OCI-M1 (cell line): ENCODE results near the gene TRAF2.
"Not testable (repeated sequence)": the region's sequence is repeated elsewhere in the genome, so short reads cannot be mapped to it uniquely, and the experiment has no call there.

Experiments
- DNase-seq: peaks from one replicate; lab custom pipeline; 2025; lab: John Stamatoyannopoulos, UW

Gene TRAF2

GRCh38 chr9:136885950-136886578 is at the start of gene TRAF2:
TSS of gene TRAF2 (plus strand) at chr9:136886516. CDS start at chr9:136898741, 12,225 bp downstream.
- DNase-seq, result peak; percentile 99

DNA sequence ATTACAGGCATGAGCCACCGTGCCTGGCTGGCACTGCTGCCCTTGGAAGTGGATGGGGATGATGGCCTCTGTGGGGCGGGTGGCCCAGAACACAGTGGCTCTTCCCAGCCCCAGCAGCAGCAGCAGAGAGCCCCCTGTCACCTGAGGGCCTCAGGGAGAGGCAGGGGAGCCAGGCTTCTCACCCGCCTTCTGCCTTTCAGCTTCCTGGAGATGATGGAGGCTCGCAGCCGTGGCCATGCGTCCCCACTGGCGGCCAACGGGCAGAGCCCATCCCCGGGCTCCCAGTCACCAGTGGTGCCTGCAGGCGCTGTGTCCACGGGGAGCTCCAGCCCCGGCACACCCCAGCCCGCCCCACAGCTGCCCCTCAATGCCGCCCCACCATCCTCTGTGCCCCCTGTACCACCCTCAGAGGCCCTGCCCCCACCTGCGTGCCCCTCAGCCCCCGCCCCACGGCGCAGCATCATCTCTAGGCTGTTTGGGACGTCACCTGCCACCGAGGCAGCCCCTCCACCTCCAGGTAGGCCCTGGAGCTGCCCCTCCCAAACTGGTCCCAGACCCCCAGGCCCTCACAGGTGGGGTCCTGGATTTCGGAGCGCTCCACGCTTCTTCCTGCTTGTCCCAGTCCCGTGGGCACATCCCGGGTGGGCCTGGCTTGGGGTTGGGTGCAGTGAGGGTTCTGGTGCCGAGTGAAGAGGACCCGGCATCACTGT is 49.0 kb upstream of the TRAF2 start:
- DNase-seq, result no peak

DNA sequence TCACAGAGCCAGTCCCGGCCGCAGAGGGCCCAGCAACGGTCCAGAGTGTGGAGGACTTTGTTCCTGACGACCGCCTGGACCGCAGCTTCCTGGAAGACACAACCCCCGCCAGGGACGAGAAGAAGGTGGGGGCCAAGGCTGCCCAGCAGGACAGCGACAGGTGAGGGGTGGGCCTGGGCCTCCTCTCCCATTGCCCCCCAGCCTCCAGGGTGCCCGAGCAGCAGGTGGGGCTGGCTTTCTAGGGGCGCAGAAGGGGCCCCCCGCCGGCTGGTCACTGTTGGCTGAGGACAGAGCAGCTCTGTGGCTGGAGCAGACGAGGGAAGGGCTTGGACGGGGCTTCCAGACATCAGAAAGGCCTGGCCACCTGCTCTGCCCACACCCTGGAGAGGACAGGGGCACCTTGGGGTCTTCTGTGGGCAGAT is 48.4 kb upstream of the TRAF2 start:
- not testable (repeated sequence) for DNase-seq

DNA sequence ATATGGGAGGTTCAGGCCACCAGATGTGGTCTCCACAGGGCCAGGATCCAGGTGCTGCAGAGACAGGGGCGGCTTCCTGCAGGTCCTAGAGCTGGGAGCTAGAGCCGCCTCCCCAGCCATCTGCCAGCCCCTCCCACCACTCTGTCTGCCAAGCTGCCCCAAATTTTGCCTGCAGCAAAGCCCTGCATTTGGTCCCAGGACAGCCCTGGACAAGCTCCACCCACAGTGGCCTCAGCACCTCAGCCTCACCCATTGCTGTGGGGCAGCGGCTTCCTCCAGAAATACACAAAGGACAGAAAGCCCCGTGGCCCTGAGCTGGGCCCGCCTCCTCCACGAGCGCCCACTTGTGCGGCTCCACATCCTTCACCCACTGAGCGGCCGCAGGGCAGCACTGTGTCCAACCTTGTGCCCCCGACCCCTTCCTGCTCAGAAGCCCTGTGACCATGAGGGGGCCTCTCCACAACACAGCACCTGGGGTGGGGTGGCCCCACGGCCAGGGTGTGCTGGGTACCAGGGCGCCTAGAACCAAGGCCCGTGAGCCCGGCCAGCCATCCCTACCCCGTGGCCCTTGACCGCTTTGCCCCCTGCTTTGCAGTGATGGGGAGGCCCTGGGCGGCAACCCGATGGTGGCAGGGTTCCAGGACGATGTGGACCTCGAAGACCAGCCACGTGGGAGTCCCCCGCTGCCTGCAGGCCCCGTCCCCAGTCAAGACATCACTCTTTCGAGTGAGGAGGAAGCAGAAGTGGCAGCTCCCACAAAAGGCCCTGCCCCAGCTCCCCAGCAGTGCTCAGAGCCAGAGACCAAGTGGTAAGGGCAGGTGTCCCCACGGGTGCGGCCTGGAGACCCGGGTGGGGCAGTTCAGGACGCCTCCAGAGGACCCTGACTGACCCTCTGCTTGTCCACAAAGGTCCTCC is 47.7 kb upstream of the TRAF2 start:
- DNase-seq, result no peak

DNA sequence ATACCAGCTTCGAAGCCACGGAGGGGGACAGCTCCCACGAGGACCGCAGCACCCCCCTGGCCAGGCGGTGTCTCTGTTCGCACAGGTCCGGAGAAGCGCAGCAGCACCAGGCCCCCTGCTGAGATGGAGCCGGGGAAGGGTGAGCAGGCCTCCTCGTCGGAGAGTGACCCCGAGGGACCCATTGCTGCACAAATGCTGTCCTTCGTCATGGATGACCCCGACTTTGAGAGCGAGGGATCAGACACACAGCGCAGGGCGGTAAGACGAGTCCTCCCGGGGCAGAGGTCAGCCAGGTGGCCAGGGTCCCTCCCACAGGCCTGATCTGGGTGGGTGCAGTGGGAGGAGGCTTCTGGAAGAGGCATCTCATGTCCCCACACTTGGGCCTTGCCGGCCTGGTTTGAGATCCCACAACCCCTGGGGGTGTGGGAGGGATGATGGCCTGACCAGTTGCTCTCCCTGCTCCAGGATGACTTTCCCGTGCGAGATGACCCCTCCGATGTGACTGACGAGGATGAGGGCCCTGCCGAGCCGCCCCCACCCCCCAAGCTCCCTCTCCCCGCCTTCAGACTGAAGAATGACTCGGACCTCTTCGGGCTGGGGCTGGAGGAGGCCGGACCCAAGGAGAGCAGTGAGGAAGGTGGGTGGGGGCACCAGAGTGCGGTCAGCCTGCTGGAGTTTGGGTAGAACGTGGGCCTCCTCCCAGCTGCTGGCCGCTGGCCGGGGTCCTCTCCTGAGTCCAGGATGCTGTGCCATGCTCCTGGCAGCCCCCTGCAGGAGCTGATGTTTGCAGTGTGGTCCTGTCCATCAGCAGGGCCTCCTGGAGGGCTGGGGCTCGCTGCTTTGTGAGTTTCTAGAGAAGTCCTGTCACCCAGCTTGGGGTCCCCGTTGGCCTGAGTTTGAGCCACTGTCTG is 46.8 kb upstream of the TRAF2 start:
- DNase-seq, result no peak

DNA sequence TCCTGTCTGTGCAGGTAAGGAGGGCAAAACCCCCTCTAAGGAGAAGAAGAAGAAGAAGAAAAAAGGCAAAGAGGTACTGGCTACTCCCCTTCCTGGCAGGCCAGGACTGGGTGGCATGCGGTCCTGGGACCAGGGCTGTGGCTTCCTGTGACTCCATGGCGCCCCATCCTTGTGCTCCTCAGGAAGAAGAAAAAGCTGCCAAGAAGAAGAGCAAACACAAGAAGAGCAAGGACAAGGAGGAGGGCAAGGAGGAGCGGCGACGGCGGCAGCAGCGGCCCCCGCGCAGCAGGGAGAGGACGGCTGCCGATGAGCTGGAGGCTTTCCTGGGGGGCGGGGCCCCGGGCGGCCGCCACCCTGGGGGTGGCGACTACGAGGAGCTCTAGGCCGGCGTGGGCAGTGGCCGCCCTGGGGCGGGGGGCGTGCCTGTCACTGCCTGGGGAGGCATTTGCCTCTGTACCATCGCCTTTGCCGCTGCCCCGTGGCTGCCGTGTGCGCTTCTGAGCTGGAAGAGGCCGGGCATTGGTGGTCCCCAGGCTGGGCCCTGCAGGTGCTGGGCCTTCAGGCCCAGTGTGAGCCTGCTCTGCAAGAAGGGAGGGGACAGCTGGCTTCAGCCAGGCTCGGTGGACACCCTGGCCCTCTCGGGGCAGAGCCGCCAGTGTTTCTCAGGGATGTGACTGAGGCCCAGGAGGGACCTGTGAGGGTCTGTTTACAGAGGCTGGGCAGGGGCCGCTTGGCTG is 46.0 kb upstream of the TRAF2 start:
- DNase-seq, result no peak

- DNase-seq, result peak; percentile 47
These were observed 45.3 kb upstream of the TRAF2 start for GRCh38 chr9:136840877-136841645.

DNA sequence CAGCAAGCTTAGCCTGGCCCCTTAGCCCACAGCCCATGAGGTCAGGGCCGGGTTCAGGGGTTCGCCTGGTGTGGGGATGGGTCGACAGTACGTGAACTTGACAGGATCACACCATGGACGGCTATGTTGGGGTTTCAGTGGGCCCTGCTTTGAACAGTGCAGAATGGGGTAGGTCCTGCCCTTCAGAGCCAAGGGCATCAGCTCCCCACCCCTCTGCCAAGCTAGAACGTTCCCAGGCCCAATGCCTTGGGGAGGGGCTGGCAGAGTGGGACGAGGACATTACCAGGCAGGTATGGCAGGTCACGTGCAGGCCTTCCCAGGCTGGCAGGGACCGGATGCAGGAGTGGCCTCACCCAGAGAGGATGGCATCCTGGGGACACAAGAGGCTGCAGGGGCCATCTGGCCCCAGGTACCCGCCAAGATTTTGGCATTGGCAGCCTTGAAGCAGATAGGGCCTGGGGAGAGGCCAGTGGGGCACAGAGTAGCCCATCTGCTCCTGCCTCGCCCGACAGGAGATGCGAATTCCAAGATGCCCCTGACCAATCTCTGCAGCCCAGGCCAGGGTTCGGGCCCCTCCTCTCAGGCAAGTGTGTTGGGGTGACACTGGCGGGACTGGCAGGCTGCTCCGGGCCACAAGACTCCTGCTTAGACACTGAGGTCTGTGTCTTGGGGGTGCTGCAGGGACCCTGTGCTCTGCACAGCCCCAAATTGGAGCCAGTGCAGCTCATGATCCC is 44.5 kb upstream of the TRAF2 start:
- DNase-seq, result not testable (repeated sequence)

DNA sequence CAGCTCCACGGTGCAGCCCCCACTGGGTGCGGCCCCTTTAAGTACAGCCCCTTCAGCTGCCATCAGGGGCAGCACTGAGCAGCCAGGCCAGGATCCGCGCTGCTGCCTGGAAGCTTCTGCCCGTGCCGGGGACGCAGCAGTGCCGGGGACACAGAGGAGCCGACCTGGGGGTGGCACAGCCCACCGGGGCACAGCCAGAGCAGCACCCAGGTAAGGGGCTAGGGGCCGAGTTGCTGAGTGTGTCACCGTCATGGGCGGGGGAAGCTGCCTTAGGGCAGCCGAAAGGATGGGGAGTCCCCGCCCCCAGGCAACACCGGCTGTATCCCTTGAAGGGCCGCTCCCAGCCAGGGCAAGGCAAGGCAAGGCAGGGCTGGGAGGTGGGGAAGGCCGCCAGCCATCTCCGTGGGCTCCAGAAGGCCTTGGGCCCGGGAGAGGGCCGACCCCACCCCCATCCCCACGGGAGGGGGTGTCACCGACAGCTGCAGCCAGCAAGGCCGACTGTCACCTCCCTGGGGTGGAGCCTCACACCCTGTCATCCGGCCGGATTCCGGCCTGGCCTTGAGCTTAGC is 43.9 kb upstream of the TRAF2 start, which contains the start of gene AJM1:
Gene AJM1, plus strand, starts transcription at position 99 of the 569 bp plus-strand sequence. CDS start 1,937 bp downstream, outside the sequence.
- peak; percentile 88 for DNase-seq

- not testable (repeated sequence) for DNase-seq
These were observed 43.0 kb upstream of the TRAF2 start for GRCh38 chr9:136843159-136843800.

DNA sequence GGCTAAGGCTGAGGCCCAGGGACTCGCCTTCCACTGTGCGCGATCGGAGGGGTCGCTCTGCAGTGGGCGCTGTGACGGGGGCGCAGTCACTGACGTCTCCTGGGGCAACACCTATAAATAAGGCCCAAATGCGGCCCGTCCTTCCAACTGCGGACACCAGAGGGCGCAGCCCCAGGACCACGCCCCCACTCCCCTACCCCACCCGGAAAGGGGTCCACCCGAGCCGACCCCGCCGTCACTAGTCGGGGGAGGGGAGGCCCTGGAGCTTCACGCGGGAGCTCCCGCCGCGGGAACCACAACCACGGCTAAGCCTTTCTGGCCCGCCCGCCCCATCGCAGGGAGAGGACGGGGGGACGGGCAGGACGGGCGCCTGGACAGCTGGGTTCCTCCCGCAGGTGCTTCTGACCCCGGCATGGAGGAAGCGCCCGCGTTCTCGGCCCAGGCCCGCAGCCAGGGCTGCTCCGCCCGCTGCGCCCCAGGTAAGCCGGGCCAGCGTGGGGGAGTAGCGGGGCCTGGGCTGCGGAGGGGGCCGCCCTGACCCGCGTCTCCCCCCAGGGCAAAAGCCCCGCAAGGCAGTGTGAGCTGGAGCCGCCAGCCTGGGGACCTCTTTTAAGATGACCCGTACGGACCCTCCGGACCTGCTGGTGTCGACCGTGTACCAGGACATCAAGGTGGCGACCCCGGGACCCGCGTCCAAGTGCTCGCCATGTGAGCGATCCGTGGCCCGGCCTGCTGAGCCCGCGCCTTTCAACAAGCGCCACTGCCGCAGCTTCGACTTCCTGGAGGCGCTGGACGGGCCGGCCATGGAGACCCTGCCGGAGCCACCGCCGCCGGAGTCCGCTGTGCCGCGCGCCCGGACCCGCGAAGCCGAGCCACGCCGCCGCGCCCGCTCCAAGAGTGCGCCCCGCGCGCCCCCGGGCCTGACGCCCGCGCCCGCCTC is 42.2 kb upstream of the TRAF2 start:
- DNase-seq, result peak; percentile 55

GRCh38 chr9:136844761-136845464 is 41.4 kb upstream of the TRAF2 start:
- DNase-seq, result no peak

- no peak for DNase-seq
These were observed 40.7 kb upstream of the TRAF2 start for GRCh38 chr9:136845465-136846260.

- DNase-seq, result no peak
These were observed 39.8 kb upstream of the TRAF2 start for GRCh38 chr9:136846376-136847087.
